ENCODE results near the gene PSMD9. TPM values are rescaled to one million over a fixed set of nuclear protein-coding genes. Genes with fewer than 3 reads are reported as not detected.
A peak's percentile ranks its signal among the peaks of the same experiment; 100 is the strongest.

Gene PSMD9
- total RNA-seq, 1 experiment from 2014 or later: 55.5 TPM

DNA sequence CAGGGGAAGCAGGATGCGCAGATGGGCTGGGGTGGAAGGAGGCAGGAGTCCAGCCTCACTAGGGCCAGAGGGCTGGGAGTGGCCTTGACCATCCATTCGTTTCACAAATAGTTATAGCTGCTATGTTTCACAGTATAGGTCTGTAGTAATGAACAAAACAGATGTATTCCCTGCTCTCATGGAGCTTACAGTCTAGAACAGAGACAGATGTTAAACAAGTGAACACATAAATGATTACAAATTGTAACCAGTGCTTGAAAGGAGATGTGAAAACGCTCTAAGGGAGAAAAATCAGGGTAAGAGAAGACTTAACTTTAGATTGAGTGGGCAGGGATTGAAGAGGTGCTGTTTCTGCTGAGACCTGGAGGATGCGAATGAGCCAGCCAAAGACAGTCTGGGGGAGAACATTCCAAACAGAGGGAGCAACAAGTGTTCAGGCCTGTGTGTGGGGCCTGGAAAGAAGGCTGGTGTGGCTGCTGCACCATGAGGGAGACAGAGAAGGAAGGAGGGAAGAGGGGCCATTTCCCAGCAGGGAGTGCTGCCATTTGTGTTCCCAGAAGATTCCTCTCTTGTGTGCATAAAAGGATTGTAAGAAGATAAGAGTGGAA lies 44.4 kb downstream of the PSMD9 start (continued):
- no peak for TF ChIP-seq CTCF (IDR thresholded peaks at IDR 0.05 in 2 of 3, conservative IDR thresholded peaks at IDR 0.05 in 1 of 3; ENCODE audit: borderline replicate concordance in 1 of 3, insufficient read depth in 1 of 3, low read depth in 2 of 3, low read length in 2 of 3)
- TF ChIP-seq POLR2AphosphoS5 (IDR thresholded peaks at IDR 0.05; ENCODE audit: low read depth, low read length): no peak

GRCh38 chr12:121933522-121934308 lies 45.1 kb downstream of the PSMD9 start:
- Histone ChIP-seq H3K36me3 (ENCODE audit: control insufficient read depth in 1 of 2, insufficient read depth in 2 of 2, low read length in 2 of 2) (no peaks in the 10 kb centered on the region), H3K4me3 (replicated peaks in 1 of 2; ENCODE audit: low read depth in 1 of 2, low read length in 2 of 2) (no peak overlapping the region), H3K4me2 (ENCODE audit: low read length) (no peak overlapping the region), H3K27me3 (ENCODE audit: insufficient read depth, low read length) (no peaks in the 10 kb centered on the region), H3K79me2 (ENCODE audit: insufficient read depth, low read length) (no peaks in the 10 kb centered on the region), H3K27ac (ENCODE audit: low read depth, low read length) (no peak overlapping the region), H3K9me3 (ENCODE audit: control insufficient read depth in 1 of 2, insufficient read depth in 1 of 2, low read depth in 1 of 2, low read length in 2 of 2) (no peaks in the 10 kb centered on the region), H3K9me2 (ENCODE audit: insufficient read depth) (no peaks in the 10 kb centered on the region), H2AFZ (ENCODE audit: low read depth, low read length, poor library complexity, severe bottlenecking) (no peak overlapping the region), H3K9ac (ENCODE audit: low read length) (no peak overlapping the region), H4K20me1 (ENCODE audit: insufficient read depth) (no peaks in the 10 kb centered on the region), H3K4me1 (ENCODE audit: control insufficient read depth in 1 of 2, insufficient read depth in 2 of 2, low read length in 2 of 2) (peaks cover 0 to 9% of the 10 kb centered on the region in 2 experiments; a peak in 2 of 4 replicates)
- RAD21 ChIA-PET (ENCODE audit: low non-redundant PET in 1 of 2, low total read pairs in 2 of 2, uncharacterized antibody in 2 of 2, unreplicated experiment in 2 of 2): interaction anchor here in 1 of 2 experiments (0.5 kb wide), 1 partner anchor 43 kb away, joined by 3 read pairs; no protein-coding TSS in a partner anchor
- CTCF ChIA-PET: no interaction called here
- TF ChIP-seq SIN3A (IDR thresholded peaks at IDR 0.05; ENCODE audit: low read depth) (no peak), TCF7L2 (IDR thresholded peaks at IDR 0.05; ENCODE audit: borderline replicate concordance, extremely low read depth, insufficient read depth, insufficient read length) (no peak), CTCF (IDR thresholded peaks at IDR 0.05 in 2 of 3, conservative IDR thresholded peaks at IDR 0.05 in 1 of 3; ENCODE audit: borderline replicate concordance in 1 of 3, insufficient read depth in 1 of 3, low read depth in 2 of 3, low read length in 2 of 3) (0 out of 6 replicates have a peak, but pooled peaks of 1 of the 3 experiments have one; percentile 14), EGR1 (IDR thresholded peaks at IDR 0.05; ENCODE audit: low read depth) (no peak)
- ATAC-seq: peak; percentile 73
- BruUV-seq (replicated peaks): no TSS peak
- POLR2A ChIA-PET: no interaction called here
- DNase-seq (ENCODE audit: low read depth, low spot score): no peak
- intact Hi-C loops (cut with micrococcal nuclease): no loop called here

Measured in HCT116 (cell line).